Colonic mucosa (tissue), 4 donors: ENCODE results near the gene AKT1S1. TPM values are rescaled to one million over a fixed set of nuclear protein-coding genes. Genes with fewer than 3 reads are reported as not detected.

Experiments used
- DNase-seq: peaks from one replicate; pipeline ENCODE4 v3.0.0-alpha.2; 2020
- H3K27ac ChIP-seq: fragments of 200-600 bp; one replicate; pipeline ENCODE4 v1.8.0; 2021
- H3K27me3 ChIP-seq: fragments of 200-600 bp; one replicate; pipeline ENCODE4 v1.8.0; 2021
- H3K36me3 ChIP-seq: fragments of 200-600 bp; one replicate; pipeline ENCODE4 v1.8.0; 2021
- H3K4me1 ChIP-seq: fragments of 200-600 bp; one replicate; pipeline ENCODE4 v1.8.0; 2021; ENCODE audit warnings: mild to moderate bottlenecking
- H3K4me3 ChIP-seq: fragments of 200-600 bp; one replicate; pipeline ENCODE4 v1.8.0; 2021
- H3K9ac ChIP-seq, 2 donors: one replicate each; pipeline ENCODE4 v1.7.0; 2013; ENCODE audit warnings: control low read depth in 2 of 2, low read depth in 2 of 2, low read length in 2 of 2
- H3K9me3 ChIP-seq: fragments of 200-600 bp; one replicate; pipeline ENCODE4 v1.8.0; 2021
- intact Hi-C: fragments of 100-400 bp; cut with DNase I; formaldehyde crosslinking; loops from one replicate; pipeline ENCODE4 v1.14.1; 2022
- total RNA-seq, 2 donors: library from RNA; stranded (reverse); fragmentation: NEBNext Ultra II Directional in 1 of 2; extraction: Animal tissue kit (Norgen Biotek cat#: 25700) in 1 of 2; gene quantifications; one replicate each; pipeline ENCODE4 v1.2.1, GENCODE V29; 2021
- TF ChIP-seq, protein P1 (sequence below): fragments of 200-600 bp; IDR thresholded peaks from one replicate; pipeline ENCODE4 v1.8.0; 2022; ENCODE audit warnings: antibody characterized with exemption, mild to moderate bottlenecking
- donor health status: healthy.
- donor health status: DM: no; HTN: no; CAD: no.
- donor health status: DM: no; HTN: no; CAD: no.

The AKT1S1 gene
- total RNA-seq, 2 donors from 2014 or later, result 32.7 to 74.9 TPM

GRCh38 chr19:49923055-49924003 lies 46.2 kb upstream of the AKT1S1 start:
- Histone ChIP-seq H3K4me3 (no peak overlapping the region), H3K9me3 (no peaks in the 10 kb centered on the region), H3K4me1 (peaks cover 7% of the 10 kb centered on the region), H3K27me3 (no peaks in the 10 kb centered on the region), H3K9ac (no peak overlapping the region), H3K27ac (no peak overlapping the region), H3K36me3 (peaks cover 8% of the 10 kb centered on the region)
- intact Hi-C loops, result no loop called here
- no peak for DNase-seq
- TF ChIP-seq, protein P1, sequence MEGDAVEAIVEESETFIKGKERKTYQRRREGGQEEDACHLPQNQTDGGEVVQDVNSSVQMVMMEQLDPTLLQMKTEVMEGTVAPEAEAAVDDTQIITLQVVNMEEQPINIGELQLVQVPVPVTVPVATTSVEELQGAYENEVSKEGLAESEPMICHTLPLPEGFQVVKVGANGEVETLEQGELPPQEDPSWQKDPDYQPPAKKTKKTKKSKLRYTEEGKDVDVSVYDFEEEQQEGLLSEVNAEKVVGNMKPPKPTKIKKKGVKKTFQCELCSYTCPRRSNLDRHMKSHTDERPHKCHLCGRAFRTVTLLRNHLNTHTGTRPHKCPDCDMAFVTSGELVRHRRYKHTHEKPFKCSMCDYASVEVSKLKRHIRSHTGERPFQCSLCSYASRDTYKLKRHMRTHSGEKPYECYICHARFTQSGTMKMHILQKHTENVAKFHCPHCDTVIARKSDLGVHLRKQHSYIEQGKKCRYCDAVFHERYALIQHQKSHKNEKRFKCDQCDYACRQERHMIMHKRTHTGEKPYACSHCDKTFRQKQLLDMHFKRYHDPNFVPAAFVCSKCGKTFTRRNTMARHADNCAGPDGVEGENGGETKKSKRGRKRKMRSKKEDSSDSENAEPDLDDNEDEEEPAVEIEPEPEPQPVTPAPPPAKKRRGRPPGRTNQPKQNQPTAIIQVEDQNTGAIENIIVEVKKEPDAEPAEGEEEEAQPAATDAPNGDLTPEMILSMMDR, result no peak

DNA sequence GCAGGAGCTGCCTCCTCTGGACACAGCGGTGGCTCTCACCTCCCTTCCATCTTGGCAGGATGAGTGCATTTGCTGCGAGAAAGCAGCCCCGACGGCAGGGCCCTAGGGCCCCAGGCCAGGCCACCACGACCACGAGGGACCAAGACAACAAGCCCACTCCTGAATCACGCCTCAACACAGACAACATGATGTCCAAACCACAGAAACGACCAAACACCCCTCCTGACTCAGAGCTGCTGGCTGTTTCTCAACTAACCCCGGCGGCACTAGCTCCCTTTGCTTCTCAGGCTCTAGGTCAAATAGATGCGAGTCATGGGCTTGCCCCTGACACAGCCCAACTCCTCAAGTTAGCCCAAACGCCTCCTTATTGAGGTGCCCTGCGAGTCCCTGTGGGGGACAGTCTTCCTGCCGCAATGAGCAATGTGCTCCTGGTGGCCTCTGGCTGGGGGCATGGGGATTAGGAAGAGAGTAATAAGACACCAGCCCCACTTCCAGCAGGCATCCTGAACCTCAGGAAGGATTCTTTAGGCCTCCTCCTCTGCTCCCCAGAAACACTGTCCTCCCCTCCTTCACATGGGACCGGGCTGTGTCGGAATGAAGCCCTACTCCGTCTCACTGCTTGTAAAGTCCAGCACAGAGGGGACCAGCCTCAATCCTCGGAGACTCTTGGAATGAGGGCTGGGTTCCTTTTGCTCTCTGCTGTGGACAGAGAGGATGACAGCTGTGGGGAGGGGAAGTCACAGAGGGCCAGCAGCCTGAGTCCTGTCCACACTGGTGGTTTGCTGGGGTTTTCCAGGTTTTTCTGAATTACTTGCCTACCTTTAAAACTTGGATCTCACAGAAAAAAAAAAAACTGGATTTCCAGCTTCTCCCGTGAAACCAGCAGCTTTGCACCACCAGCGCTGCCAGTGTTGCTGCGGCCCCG lies 45.0 kb upstream of the AKT1S1 start:
- peaks cover 8% of the 10 kb centered on the region for H3K36me3 ChIP-seq
- TF ChIP-seq, protein P1, result no peak
- no peak overlapping the region for H3K9ac ChIP-seq
- no peaks in the 10 kb centered on the region for H3K9me3 ChIP-seq
- no peak overlapping the region for H3K4me3 ChIP-seq
- intact Hi-C loops, result no loop called here
- H3K4me1 ChIP-seq, result no peaks in the 10 kb centered on the region
- no peak overlapping the region for H3K27ac ChIP-seq
- H3K27me3 ChIP-seq, result no peaks in the 10 kb centered on the region
- DNase-seq, result no peak

- H3K27ac ChIP-seq, result no peak overlapping the region
- no peaks in the 10 kb centered on the region for H3K9me3 ChIP-seq
- no peak overlapping the region for H3K9ac ChIP-seq
- intact Hi-C loops, result no loop called here
- no peaks in the 10 kb centered on the region for H3K27me3 ChIP-seq
- TF ChIP-seq, protein P1, result no peak
- DNase-seq, result no peak
- H3K4me3 ChIP-seq, result no peak overlapping the region
- H3K4me1 ChIP-seq, result no peaks in the 10 kb centered on the region
- H3K36me3 ChIP-seq, result peaks cover 8% of the 10 kb centered on the region
Measured at GRCh38 chr19:49920624-49921363, 43.6 kb upstream of the AKT1S1 start.

GRCh38 chr19:49918089-49918488 lies 40.9 kb upstream of the AKT1S1 start:
- TF ChIP-seq, protein P1, result no peak
- Histone ChIP-seq H3K4me1 (no peaks in the 10 kb centered on the region), H3K27ac (no peak overlapping the region), H3K4me3 (no peak overlapping the region), H3K9me3 (no peaks in the 10 kb centered on the region), H3K27me3 (no peaks in the 10 kb centered on the region), H3K9ac (no peak overlapping the region), H3K36me3 (no peaks in the 10 kb centered on the region)
- DNase-seq, result no peak
- intact Hi-C loops, result no loop called here
